ENCODE measurements around the gene EXTL1. TPM values are rescaled to one million over a fixed set of nuclear protein-coding genes. Genes with fewer than 3 reads are reported as not detected.

Gene EXTL1
- total and polyA plus RNA-seq, 3 donors from 2014 or later = 1.3 to 2.8 (median 1.3) TPM

- Histone ChIP-seq H3K36me3 (ENCODE audit: low read depth, missing control alignments) (no peaks in the 10 kb centered on the region), H3K9me3 (no peaks in the 10 kb centered on the region), H3K4me3 (no peak overlapping the region), H3K4me1 (peaks cover 12% of the 10 kb centered on the region), H3K27me3 (no peaks in the 10 kb centered on the region), H3K27ac (no peak overlapping the region)
- TF ChIP-seq CTCF (IDR thresholded peaks at IDR 0.05) = no peak
- no peak for TF ChIP-seq POLR2A (IDR thresholded peaks at IDR 0.05)
- WGBS, 2 donors = 74 to 80% methylated on average over 3 of the region's 3 CpGs
- intact Hi-C loops (cut with DNase I; ENCODE audit: low total_unique reads) = no loop called here
- no peak for DNase-seq
Observed at GRCh38 chr1:26012864-26013263, 8.7 kb upstream of the EXTL1 start.

GRCh38 chr1:26014179-26014578 lies 7.4 kb upstream of the EXTL1 start:
- Histone ChIP-seq H3K27ac (no peak overlapping the region), H3K36me3 (ENCODE audit: low read depth, missing control alignments) (no peaks in the 10 kb centered on the region), H3K27me3 (no peaks in the 10 kb centered on the region), H3K4me3 (no peak overlapping the region), H3K4me1 (peaks cover 20% of the 10 kb centered on the region), H3K9me3 (no peaks in the 10 kb centered on the region)
- WGBS, 2 donors = 81 to 97% methylated on average over 2 of the region's 2 CpGs
- DNase-seq = no peak
- intact Hi-C loops (cut with DNase I; ENCODE audit: low total_unique reads) = no loop called here
- TF ChIP-seq POLR2A (IDR thresholded peaks at IDR 0.05) (no peak), CTCF (IDR thresholded peaks at IDR 0.05) (no peak)

- intact Hi-C loops (cut with DNase I; ENCODE audit: low total_unique reads) = no loop called here
- Histone ChIP-seq H3K9me3 (no peaks in the 10 kb centered on the region), H3K27ac (no peak overlapping the region), H3K27me3 (no peaks in the 10 kb centered on the region), H3K36me3 (ENCODE audit: low read depth, missing control alignments) (no peaks in the 10 kb centered on the region), H3K4me3 (no peak overlapping the region), H3K4me1 (peaks cover 30% of the 10 kb centered on the region)
- DNase-seq = no peak
- WGBS, 2 donors = 81 to 90% methylated on average over 2 of the region's 2 CpGs
- TF ChIP-seq POLR2A (IDR thresholded peaks at IDR 0.05) = no peak
- TF ChIP-seq CTCF (IDR thresholded peaks at IDR 0.05) = no peak
Observed at GRCh38 chr1:26015358-26015757, 6.2 kb upstream of the EXTL1 start.

GRCh38 chr1:26016258-26016952 lies 5.2 kb upstream of the EXTL1 start:
- H3K36me3 ChIP-seq (ENCODE audit: low read depth, missing control alignments) = no peaks in the 10 kb centered on the region
- intact Hi-C loops (cut with DNase I; ENCODE audit: low total_unique reads) = no loop called here
- WGBS, 2 donors = 75 to 85% methylated on average over 10 of the region's 10 CpGs
- H3K4me1 ChIP-seq = peaks cover 39% of the 10 kb centered on the region
- no peak for DNase-seq
- no peak overlapping the region for H3K4me3 ChIP-seq
- H3K27me3 ChIP-seq = no peaks in the 10 kb centered on the region
- TF ChIP-seq CTCF (IDR thresholded peaks at IDR 0.05) = no peak
- no peak for TF ChIP-seq POLR2A (IDR thresholded peaks at IDR 0.05)
- no peaks in the 10 kb centered on the region for H3K9me3 ChIP-seq
- H3K27ac ChIP-seq = no peak overlapping the region

GRCh38 chr1:26016953-26017545 lies 4.5 kb upstream of the EXTL1 start:
- H3K36me3 ChIP-seq (ENCODE audit: low read depth, missing control alignments) = no peaks in the 10 kb centered on the region
- DNase-seq = no peak
- H3K9me3 ChIP-seq = no peaks in the 10 kb centered on the region
- TF ChIP-seq CTCF (IDR thresholded peaks at IDR 0.05) = no peak
- no peak for TF ChIP-seq POLR2A (IDR thresholded peaks at IDR 0.05)
- peaks cover 46% of the 10 kb centered on the region for H3K4me1 ChIP-seq
- no peak overlapping the region for H3K27ac ChIP-seq
- no peak overlapping the region for H3K4me3 ChIP-seq
- no peaks in the 10 kb centered on the region for H3K27me3 ChIP-seq
- 71 to 86% methylated on average over 3 to 6 of the region's 6 CpGs for WGBS, 2 donors
- intact Hi-C loops (cut with DNase I; ENCODE audit: low total_unique reads) = no loop called here
